Keratinocyte (primary cell): ENCODE results near the gene KAT6B. TPM values are rescaled to one million over a fixed set of nuclear protein-coding genes. Genes with fewer than 3 reads are reported as not detected.
A peak's percentile ranks its signal among the peaks of the same experiment; 100 is the strongest.

Source experiments
- DNase-seq: peaks from one replicate; pipeline ENCODE4 v3.0.0-alpha.2; 2011; ENCODE audit warnings: low read depth, missing footprints, low spot score
- FAIRE-seq: peaks from 2 replicates; lab custom pipeline; 2011; peaks lifted over from hg19 to GRCh38; lab: Jason Lieb, UNC
- H2AFZ ChIP-seq: 2 replicates; pipeline ENCODE4 v1.6.0; 2012; ENCODE audit warnings: low read length, control low read depth, inconsistent platforms; ENCODE audit not compliant: control insufficient read depth
- H3K27ac ChIP-seq: 2 replicates; pipeline ENCODE4 v1.5.1; 2011; ENCODE audit warnings: low read length; ENCODE audit not compliant: control insufficient read depth, insufficient read depth
- H3K27me3 ChIP-seq: 3 replicates; pipeline ENCODE4 v1.6.0; 2011; ENCODE audit warnings: low read length; ENCODE audit not compliant: control insufficient read depth, insufficient read depth; ENCODE audit errors: extremely low read depth
- H3K36me3 ChIP-seq, 2 experiments: 2 replicates in 1 of 2; 3 replicates in 1 of 2; pipeline ENCODE4 v1.5.1; 2011; ENCODE audit warnings: low read length in 2 of 2, mild to moderate bottlenecking in 1 of 2; ENCODE audit not compliant: control insufficient read depth in 2 of 2, insufficient read depth in 2 of 2; ENCODE audit errors: extremely low read depth in 1 of 2
- H3K4me1 ChIP-seq: 3 replicates; pipeline ENCODE4 v1.5.1; 2011; ENCODE audit warnings: low read length; ENCODE audit not compliant: control insufficient read depth, insufficient read depth; ENCODE audit errors: extremely low read depth
- H3K4me2 ChIP-seq: 3 replicates; pipeline ENCODE4 v1.6.0; 2011; ENCODE audit warnings: low read depth, low read length; ENCODE audit not compliant: control insufficient read depth, insufficient read depth; ENCODE audit errors: extremely low read depth
- H3K4me3 ChIP-seq, 3 experiments: fragments of 200-600 bp in 1 of 3; sonication (generic) in 1 of 3; 2 replicates in 2 of 3; 3 replicates in 1 of 3; pipeline ENCODE4 v1.5.1; 2011 to 2016; ENCODE audit warnings: low read length in 3 of 3, mild to moderate bottlenecking in 3 of 3, control low read depth in 2 of 3, inconsistent platforms in 1 of 3, low read depth in 1 of 3, mixed read lengths in 1 of 3, mixed run types in 1 of 3, moderate library complexity in 1 of 3; ENCODE audit not compliant: control insufficient read depth in 2 of 3, insufficient read depth in 2 of 3; ENCODE audit errors: extremely low read depth in 1 of 3
- H3K79me2 ChIP-seq: 2 replicates; pipeline ENCODE4 v1.6.0; 2012; ENCODE audit warnings: low read length; ENCODE audit not compliant: control insufficient read depth, insufficient read depth
- H3K9ac ChIP-seq: 3 replicates; pipeline ENCODE4 v1.6.0; 2011; ENCODE audit warnings: low read length; ENCODE audit not compliant: control insufficient read depth, insufficient read depth; ENCODE audit errors: extremely low read depth
- H3K9me1 ChIP-seq: 3 replicates; pipeline ENCODE4 v1.6.0; 2011; ENCODE audit warnings: low read length; ENCODE audit not compliant: control insufficient read depth, insufficient read depth; ENCODE audit errors: extremely low read depth
- H3K9me3 ChIP-seq: 2 replicates; pipeline ENCODE4 v1.5.1; 2012; ENCODE audit warnings: low read depth, low read length; ENCODE audit not compliant: control insufficient read depth
- H4K20me1 ChIP-seq: 3 replicates; pipeline ENCODE4 v1.6.0; 2011; ENCODE audit warnings: low read length; ENCODE audit not compliant: control insufficient read depth, insufficient read depth; ENCODE audit errors: extremely low read depth
- CTCF ChIP-seq, 3 experiments: IDR thresholded peaks in 1 of 3; conservative IDR thresholded peaks in 1 of 3; optimal IDR thresholded peaks in 1 of 3; 2 replicates in 2 of 3; 3 replicates in 1 of 3; pipeline versions ENCODE3 to v1.5.1; 2011; ENCODE audit warnings: low read length in 3 of 3, mild to moderate bottlenecking in 3 of 3, moderate library complexity in 2 of 3, control low read depth in 1 of 3, inconsistent platforms in 1 of 3; ENCODE audit not compliant: insufficient read depth in 2 of 3; ENCODE audit errors: extremely low read depth in 1 of 3
- EZH2 ChIP-seq: IDR thresholded peaks from one replicate; pipeline ENCODE4 v1.6.1; 2012; ENCODE audit warnings: inconsistent platforms, mild to moderate bottlenecking, low read length, moderate library complexity
- dilution Hi-C: fragments of 300-500 bp; cut with MboI; formaldehyde crosslinking; loops from one replicate; pipeline ENCODE4 v1.7.0; 2020; ENCODE audit warnings: low sequenced_read_pairs; ENCODE audit not compliant: extremely low pct_ligation_motif_present
- polyA plus RNA-seq, 5 experiments: library from polyadenylated mRNA; depleted of rRNA in 3 of 5; stranded (reverse) in 3 of 5; stranded (forward) in 1 of 5; unstranded in 1 of 5; fragments of >200 nt; gene quantifications; 1 replicate in 1 of 5; 2 replicates in 3 of 5; 3 replicates in 1 of 5; pipeline versions ENCODE4 v1.2.1 to v1.2.3, GENCODE V29; 2011 to 2012; ENCODE audit warnings: missing spikeins in 2 of 5, low read depth in 1 of 5, low replicate concordance in 1 of 5

Gene KAT6B
- polyA plus RNA-seq, 1 donor (not counting 4 experiments of a cell fraction or from before 2014, with no cell fraction given), result 2.9 TPM

- no peak for TF ChIP-seq EZH2
- TF ChIP-seq CTCF (optimal IDR thresholded peaks at IDR 0.05 in 1 of 3, IDR thresholded peaks at IDR 0.05 in 1 of 3, conservative IDR thresholded peaks at IDR 0.05 in 1 of 3; ENCODE audit: extremely low read depth in 1 of 3, insufficient read depth in 2 of 3, low read length in 3 of 3), result no peak
- Histone ChIP-seq H3K79me2 (no peaks in the 10 kb centered on the region), H3K4me2 (no peak overlapping the region), H4K20me1 (no peaks in the 10 kb centered on the region), H3K9ac (no peak overlapping the region), H3K36me3 (no peaks in the 10 kb centered on the region), H3K4me1 (peaks cover 10% of the 10 kb centered on the region), H3K27ac (no peak overlapping the region), H3K9me3 (no peaks in the 10 kb centered on the region), H3K4me3 (no peak overlapping the region), H3K27me3 (no peaks in the 10 kb centered on the region), H3K9me1 (no peaks in the 10 kb centered on the region), H2AFZ (no peak overlapping the region)
- DNase-seq (no peak), FAIRE-seq (no peak)
- dilution Hi-C loops, result no loop called here
Observed at GRCh38 chr10:74870191-74870590, 43.8 kb downstream of the KAT6B start.

GRCh38 chr10:74871595-74872382 lies 45.4 kb downstream of the KAT6B start:
- Histone ChIP-seq H3K4me1 (peaks cover 10% of the 10 kb centered on the region), H3K27ac (no peak overlapping the region), H2AFZ (peak overlapping the region; percentile 47)

More at GRCh38 chr10:74871595-74872382, 45.4 kb downstream of the KAT6B start:
- no peak for TF ChIP-seq EZH2
- no peak for TF ChIP-seq CTCF (optimal IDR thresholded peaks at IDR 0.05 in 1 of 3, IDR thresholded peaks at IDR 0.05 in 1 of 3, conservative IDR thresholded peaks at IDR 0.05 in 1 of 3; ENCODE audit: extremely low read depth in 1 of 3, insufficient read depth in 2 of 3, low read length in 3 of 3)
- FAIRE-seq (peak; percentile 81), DNase-seq (no peak)
- H3K79me2 ChIP-seq, result no peaks in the 10 kb centered on the region
- no peaks in the 10 kb centered on the region for H3K9me3 ChIP-seq
- dilution Hi-C loops, result no loop called here
- H3K9ac ChIP-seq, result peak overlapping the region; percentile 6
- H3K36me3 ChIP-seq, result no peaks in the 10 kb centered on the region
- H4K20me1 ChIP-seq, result no peaks in the 10 kb centered on the region
- H3K4me3 ChIP-seq, result peak overlapping the region in 1 of 3 experiments; percentile 24
- no peaks in the 10 kb centered on the region for H3K27me3 ChIP-seq
- no peaks in the 10 kb centered on the region for H3K9me1 ChIP-seq
- peak overlapping the region; percentile 65 for H3K4me2 ChIP-seq
